Ishikawa (cell line): ENCODE measurements around the gene DEAF1.

Source experiments
- CEBPB ChIP-seq: IDR thresholded peaks from 2 replicates; pipeline ENCODE4 v1.6.1; 2012
- CREB1 ChIP-seq: IDR thresholded peaks from 2 replicates; pipeline ENCODE4 v1.6.1; 2012; ENCODE audit warnings: low read depth
- EGR1 ChIP-seq: IDR thresholded peaks from 2 replicates; pipeline ENCODE4 v1.6.1; 2012
- EP300 ChIP-seq: IDR thresholded peaks from 2 replicates; pipeline ENCODE4 v1.6.1; 2012; ENCODE audit warnings: borderline replicate concordance
- FOXM1 ChIP-seq: IDR thresholded peaks from 2 replicates; pipeline ENCODE4 v1.6.1; 2012; ENCODE audit warnings: low read depth, borderline replicate concordance
- NFIC ChIP-seq: IDR thresholded peaks from 2 replicates; pipeline ENCODE4 v1.6.1; 2012
- RAD21 ChIP-seq: IDR thresholded peaks from 2 replicates; pipeline ENCODE4 v1.6.1; 2012; ENCODE audit warnings: low read depth
- TAF1 ChIP-seq: IDR thresholded peaks from 2 replicates; pipeline ENCODE4 v1.6.1; 2012; ENCODE audit warnings: low read depth, mild to moderate bottlenecking
- TCF12 ChIP-seq: IDR thresholded peaks from 2 replicates; pipeline ENCODE4 v1.6.1; 2012; ENCODE audit warnings: low read depth
- TEAD4 ChIP-seq: IDR thresholded peaks from 2 replicates; pipeline ENCODE4 v1.6.1; 2012
- YY1 ChIP-seq: IDR thresholded peaks from 2 replicates; pipeline ENCODE4 v1.6.1; 2012; ENCODE audit warnings: low read depth
- ZBTB7A ChIP-seq: IDR thresholded peaks from 2 replicates; pipeline ENCODE4 v1.6.1; 2012; ENCODE audit warnings: low read depth
- TF ChIP-seq, protein P1 (sequence below): IDR thresholded peaks from 2 replicates; pipeline ENCODE4 v1.6.1; 2012; ENCODE audit warnings: low read depth, mild to moderate bottlenecking
- TF ChIP-seq, protein P2 (sequence below): IDR thresholded peaks from 2 replicates; pipeline ENCODE4 v1.6.1; 2012
- TF ChIP-seq, protein P3 (sequence below): IDR thresholded peaks from 2 replicates; pipeline ENCODE4 v1.6.1; 2012

The DEAF1 gene

DNA sequence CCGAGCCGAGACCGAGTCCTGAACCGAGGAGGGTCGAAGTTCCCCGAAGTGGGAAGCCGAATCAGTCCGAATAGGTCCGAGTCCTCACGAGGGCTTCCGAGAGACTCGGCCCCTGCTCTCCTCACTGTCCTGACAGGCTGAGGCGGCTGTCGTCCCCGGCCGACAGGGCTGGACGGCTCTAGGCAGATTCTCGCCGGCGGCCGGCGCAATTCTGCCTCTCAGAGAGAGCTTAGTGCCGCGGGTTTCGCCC lies 191 bp upstream of the DEAF1 start:
- TF ChIP-seq EGR1 (no peak), ZBTB7A (no peak), FOXM1 (no peak), TEAD4 (no peak), TCF12 (no peak), CEBPB (no peak), NFIC (no peak), CREB1 (no peak), YY1 (no peak)
- TF ChIP-seq, protein P1, sequence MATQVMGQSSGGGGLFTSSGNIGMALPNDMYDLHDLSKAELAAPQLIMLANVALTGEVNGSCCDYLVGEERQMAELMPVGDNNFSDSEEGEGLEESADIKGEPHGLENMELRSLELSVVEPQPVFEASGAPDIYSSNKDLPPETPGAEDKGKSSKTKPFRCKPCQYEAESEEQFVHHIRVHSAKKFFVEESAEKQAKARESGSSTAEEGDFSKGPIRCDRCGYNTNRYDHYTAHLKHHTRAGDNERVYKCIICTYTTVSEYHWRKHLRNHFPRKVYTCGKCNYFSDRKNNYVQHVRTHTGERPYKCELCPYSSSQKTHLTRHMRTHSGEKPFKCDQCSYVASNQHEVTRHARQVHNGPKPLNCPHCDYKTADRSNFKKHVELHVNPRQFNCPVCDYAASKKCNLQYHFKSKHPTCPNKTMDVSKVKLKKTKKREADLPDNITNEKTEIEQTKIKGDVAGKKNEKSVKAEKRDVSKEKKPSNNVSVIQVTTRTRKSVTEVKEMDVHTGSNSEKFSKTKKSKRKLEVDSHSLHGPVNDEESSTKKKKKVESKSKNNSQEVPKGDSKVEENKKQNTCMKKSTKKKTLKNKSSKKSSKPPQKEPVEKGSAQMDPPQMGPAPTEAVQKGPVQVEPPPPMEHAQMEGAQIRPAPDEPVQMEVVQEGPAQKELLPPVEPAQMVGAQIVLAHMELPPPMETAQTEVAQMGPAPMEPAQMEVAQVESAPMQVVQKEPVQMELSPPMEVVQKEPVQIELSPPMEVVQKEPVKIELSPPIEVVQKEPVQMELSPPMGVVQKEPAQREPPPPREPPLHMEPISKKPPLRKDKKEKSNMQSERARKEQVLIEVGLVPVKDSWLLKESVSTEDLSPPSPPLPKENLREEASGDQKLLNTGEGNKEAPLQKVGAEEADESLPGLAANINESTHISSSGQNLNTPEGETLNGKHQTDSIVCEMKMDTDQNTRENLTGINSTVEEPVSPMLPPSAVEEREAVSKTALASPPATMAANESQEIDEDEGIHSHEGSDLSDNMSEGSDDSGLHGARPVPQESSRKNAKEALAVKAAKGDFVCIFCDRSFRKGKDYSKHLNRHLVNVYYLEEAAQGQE, result no peak
- TF ChIP-seq, protein P2, sequence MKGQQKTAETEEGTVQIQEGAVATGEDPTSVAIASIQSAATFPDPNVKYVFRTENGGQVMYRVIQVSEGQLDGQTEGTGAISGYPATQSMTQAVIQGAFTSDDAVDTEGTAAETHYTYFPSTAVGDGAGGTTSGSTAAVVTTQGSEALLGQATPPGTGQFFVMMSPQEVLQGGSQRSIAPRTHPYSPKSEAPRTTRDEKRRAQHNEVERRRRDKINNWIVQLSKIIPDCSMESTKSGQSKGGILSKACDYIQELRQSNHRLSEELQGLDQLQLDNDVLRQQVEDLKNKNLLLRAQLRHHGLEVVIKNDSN, result no peak
- TF ChIP-seq, protein P3, sequence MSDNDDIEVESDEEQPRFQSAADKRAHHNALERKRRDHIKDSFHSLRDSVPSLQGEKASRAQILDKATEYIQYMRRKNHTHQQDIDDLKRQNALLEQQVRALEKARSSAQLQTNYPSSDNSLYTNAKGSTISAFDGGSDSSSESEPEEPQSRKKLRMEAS, result no peak

DNA sequence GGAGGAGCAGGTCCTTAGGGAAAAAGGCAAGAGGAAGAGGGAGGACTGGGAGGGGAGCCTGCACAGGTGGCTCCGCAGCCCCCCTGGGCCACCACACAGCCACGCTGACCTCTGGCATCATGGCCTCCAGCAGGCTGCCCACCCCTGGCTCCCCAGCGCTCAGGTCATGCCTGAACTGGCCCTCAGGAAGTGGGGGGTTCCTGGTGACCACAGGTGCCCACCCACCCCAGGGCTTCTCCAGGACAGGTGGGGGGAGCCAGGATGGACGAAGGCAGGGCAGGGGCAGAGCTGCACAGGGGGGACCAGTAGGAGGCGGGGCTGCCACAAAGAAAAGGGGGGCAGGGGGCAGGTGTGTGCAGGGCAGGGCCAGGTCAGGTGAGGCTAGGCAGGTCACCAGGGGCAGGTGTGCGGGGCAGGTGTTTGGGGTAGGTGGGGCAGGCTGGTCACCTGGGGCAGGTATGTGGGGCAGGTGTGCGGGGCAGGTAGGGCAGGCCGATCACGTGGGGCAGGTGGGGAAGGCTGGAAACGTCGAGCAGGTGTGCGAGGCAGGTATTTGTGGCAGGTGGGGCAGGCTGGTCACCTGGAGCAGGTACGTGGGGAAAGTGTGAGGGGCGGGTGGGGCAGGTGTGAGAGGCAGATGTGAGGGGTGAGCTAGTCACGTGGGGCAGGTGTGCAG lies 997 bp downstream of the DEAF1 start:
- TF ChIP-seq YY1 (no peak), TCF12 (no peak), ZBTB7A (no peak), CREB1 (no peak), FOXM1 (no peak), EGR1 (no peak), NFIC (no peak), RAD21 (no peak), TEAD4 (no peak), CEBPB (no peak), EP300 (no peak), TAF1 (no peak)
- TF ChIP-seq, protein P1, result no peak
- TF ChIP-seq, protein P2, result no peak
- TF ChIP-seq, protein P3, result no peak

DNA sequence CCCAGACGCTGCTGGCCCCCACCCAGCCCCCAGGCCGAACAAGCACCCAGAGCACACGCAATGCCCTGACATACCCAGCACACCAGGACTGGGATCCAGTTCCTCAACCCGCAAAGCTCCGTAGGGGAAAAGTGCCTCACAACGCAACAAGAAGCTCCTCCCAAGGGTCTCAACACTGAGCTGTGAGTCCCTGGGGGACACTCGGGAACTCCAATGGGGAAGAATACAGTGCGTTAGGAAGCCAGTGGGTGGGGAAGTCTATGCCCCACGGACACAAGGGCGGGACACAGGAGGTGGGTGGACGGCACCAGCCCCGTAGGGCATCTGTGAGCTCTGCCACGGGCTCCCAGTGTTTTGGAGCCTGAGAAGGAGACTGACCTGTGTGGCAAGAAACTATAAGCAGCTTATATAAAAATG lies 1.6 kb downstream of the DEAF1 start:
- TF ChIP-seq YY1 (no peak), RAD21 (no peak), TCF12 (no peak), TEAD4 (no peak), CEBPB (no peak), CREB1 (no peak)

DNA sequence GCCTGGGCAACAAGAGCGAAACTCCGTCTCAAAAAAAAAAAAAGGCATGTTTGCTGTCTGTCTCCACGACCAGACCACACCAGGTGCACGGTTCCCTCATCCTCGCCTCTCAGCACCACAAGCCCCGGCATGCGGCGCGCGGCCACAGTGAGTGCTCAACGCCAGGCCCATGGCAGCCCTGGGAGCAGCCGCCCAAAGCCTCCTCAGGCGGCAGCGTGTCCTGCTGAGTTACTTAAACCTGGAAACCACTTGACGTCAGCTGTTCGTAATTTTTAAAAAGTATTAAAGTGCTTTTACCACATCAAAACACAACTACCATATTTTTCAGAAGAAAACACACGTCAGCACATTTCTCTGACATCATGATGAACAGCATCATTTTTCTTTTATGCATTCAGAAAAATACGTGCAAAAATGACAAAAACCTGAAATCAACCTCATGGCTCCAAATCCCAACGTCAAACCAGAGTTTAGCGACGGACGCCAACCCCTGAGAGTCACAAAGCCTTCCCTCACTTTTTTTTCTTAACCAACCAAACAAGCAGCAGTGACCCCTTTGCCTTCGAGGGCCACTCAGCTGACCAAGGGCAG lies 2.1 kb downstream of the DEAF1 start:
- TF ChIP-seq RAD21 (no peak), YY1 (no peak)

DNA sequence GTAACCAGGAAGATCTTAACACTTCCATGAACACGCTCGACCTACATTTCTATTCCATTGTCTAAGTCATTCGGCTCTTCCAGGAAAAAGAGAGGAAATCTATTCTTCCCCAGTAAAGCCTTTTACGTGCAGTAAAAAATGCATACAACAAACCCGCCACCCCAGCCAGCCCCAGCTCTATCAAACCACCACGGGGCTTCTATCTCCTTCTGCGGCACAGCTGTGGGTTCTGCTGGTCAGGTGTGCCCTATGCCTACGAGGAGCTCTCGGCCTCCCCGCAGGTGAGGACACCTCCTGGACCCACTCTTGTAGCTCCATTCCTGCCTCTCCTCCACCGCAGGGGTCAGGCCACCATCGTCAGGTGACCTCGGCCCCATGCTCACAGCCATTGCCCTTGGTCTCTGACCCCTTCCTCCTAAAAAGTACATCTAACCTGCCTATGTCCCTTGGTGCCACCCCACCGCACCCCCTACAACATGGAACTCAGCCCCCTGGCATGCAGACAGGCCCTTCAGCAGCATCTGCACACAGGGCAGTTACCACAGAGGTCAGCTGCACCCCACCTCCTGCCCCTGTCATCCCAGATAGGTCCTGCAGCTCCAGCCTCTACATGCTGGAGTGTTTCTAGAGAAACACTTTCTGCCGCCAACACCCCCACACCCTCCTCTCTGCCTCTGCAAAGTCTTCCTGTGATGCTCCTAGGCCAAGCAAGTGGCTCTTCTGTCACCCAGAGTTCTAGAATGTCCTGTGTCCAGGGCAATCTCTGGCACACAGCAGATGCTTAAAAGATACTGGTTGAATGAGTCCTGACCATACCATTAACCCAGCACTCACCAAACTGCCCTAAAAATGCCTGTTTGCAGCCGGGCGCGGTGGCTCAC lies 3.1 kb downstream of the DEAF1 start:
- TF ChIP-seq EGR1 (no peak), ZBTB7A (no peak)
